ENCODE results near the gene ANXA6. TPM values are rescaled to one million over a fixed set of nuclear protein-coding genes. Genes with fewer than 3 reads are reported as not detected.

The ANXA6 gene
- total RNA-seq, 1 donor from 2014 or later = 320 TPM

GRCh38 chr5:151089726-151090125, 67.9 kb downstream of the ANXA6 start:
- H3K79me2 ChIP-seq (ENCODE audit: insufficient read depth, low read length) = no peaks in the 10 kb centered on the region
- no peaks in the 10 kb centered on the region for H4K20me1 ChIP-seq (ENCODE audit: insufficient read depth, low read length)
- H3K4me2 ChIP-seq (ENCODE audit: low read length) = no peak overlapping the region
- DNase-seq (ENCODE audit: low read depth) (no peak), FAIRE-seq (no peak)
- H3K9ac ChIP-seq (ENCODE audit: low read length) = no peak overlapping the region
- H3K4me3 ChIP-seq (ENCODE audit: insufficient read depth, low read depth, low read length) = no peak overlapping the region
- H3K9me3 ChIP-seq (ENCODE audit: insufficient read depth, low read depth, low read length) = no peaks in the 10 kb centered on the region
- H3K27me3 Mint-ChIP-seq (ENCODE audit: low read depth, unreplicated experiment) = peaks cover 3% of the 10 kb centered on the region
- no peaks in the 10 kb centered on the region for H3K36me3 Mint-ChIP-seq (ENCODE audit: low read depth, unreplicated experiment)
- TF ChIP-seq, protein P1, sequence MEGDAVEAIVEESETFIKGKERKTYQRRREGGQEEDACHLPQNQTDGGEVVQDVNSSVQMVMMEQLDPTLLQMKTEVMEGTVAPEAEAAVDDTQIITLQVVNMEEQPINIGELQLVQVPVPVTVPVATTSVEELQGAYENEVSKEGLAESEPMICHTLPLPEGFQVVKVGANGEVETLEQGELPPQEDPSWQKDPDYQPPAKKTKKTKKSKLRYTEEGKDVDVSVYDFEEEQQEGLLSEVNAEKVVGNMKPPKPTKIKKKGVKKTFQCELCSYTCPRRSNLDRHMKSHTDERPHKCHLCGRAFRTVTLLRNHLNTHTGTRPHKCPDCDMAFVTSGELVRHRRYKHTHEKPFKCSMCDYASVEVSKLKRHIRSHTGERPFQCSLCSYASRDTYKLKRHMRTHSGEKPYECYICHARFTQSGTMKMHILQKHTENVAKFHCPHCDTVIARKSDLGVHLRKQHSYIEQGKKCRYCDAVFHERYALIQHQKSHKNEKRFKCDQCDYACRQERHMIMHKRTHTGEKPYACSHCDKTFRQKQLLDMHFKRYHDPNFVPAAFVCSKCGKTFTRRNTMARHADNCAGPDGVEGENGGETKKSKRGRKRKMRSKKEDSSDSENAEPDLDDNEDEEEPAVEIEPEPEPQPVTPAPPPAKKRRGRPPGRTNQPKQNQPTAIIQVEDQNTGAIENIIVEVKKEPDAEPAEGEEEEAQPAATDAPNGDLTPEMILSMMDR (IDR thresholded peaks at IDR 0.05; ENCODE audit: insufficient read depth, low read depth, low read length) = no peak
- TF ChIP-seq EZH2 (IDR thresholded peaks at IDR 0.05; ENCODE audit: insufficient read depth, low read length) = no peak
- no peak overlapping the region for H2AFZ ChIP-seq (ENCODE audit: low read depth, low read length)
- H3K4me3 Mint-ChIP-seq (ENCODE audit: unreplicated experiment) = no peak overlapping the region
- no peak overlapping the region for H3K27ac ChIP-seq (ENCODE audit: low read depth, low read length)
- H3K4me1 Mint-ChIP-seq (ENCODE audit: low read depth, unreplicated experiment) = peaks cover 27% of the 10 kb centered on the region
- H3K27me3 ChIP-seq (ENCODE audit: insufficient read depth, low read length) = no peaks in the 10 kb centered on the region
- H3K4me1 ChIP-seq (ENCODE audit: insufficient read depth, low read length) = peaks cover 24% of the 10 kb centered on the region
- no peaks in the 10 kb centered on the region for H3K9me3 Mint-ChIP-seq (ENCODE audit: unreplicated experiment)
- H3K27ac Mint-ChIP-seq (ENCODE audit: unreplicated experiment) = no peak overlapping the region
- no peaks in the 10 kb centered on the region for H3K36me3 ChIP-seq (ENCODE audit: insufficient read depth, low read length)

DNA sequence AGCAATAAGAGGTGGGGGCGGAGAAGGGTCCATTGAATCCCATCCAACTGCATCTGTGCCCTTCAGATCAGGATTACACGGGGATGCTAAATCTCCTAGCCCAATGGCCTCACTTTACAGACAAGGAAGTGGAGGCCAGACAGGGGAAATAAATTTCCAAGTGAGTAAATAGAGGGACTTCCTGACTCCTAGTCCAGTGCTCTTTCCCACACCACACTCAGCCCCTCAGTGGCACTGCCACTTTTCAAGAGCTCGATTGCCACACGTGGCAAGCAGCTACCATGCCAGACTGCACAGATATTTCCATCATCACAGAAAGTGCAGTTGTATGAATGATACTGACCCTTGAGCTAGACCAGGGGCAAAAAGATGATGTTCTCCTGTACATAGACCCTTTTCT, 68.6 kb downstream of the ANXA6 start:
- Histone ChIP-seq H3K4me2 (ENCODE audit: low read length) (no peak overlapping the region), H3K4me3 (ENCODE audit: insufficient read depth, low read depth, low read length) (no peak overlapping the region), H3K79me2 (ENCODE audit: insufficient read depth, low read length) (no peaks in the 10 kb centered on the region), H3K9me3 (ENCODE audit: insufficient read depth, low read depth, low read length) (no peaks in the 10 kb centered on the region), H3K27me3 (ENCODE audit: insufficient read depth, low read length) (no peaks in the 10 kb centered on the region), H3K36me3 (ENCODE audit: insufficient read depth, low read length) (no peaks in the 10 kb centered on the region), H3K27ac (ENCODE audit: low read depth, low read length) (no peak overlapping the region), H2AFZ (ENCODE audit: low read depth, low read length) (no peak overlapping the region), H3K9ac (ENCODE audit: low read length) (no peak overlapping the region), H4K20me1 (ENCODE audit: insufficient read depth, low read length) (no peaks in the 10 kb centered on the region), H3K4me1 (ENCODE audit: insufficient read depth, low read length) (peaks cover 16% of the 10 kb centered on the region)
- Mint-ChIP-seq H3K9me3 (ENCODE audit: unreplicated experiment) (peaks cover 2% of the 10 kb centered on the region), H3K4me3 (ENCODE audit: unreplicated experiment) (no peak overlapping the region), H3K4me1 (ENCODE audit: low read depth, unreplicated experiment) (peaks cover 20% of the 10 kb centered on the region), H3K27me3 (ENCODE audit: low read depth, unreplicated experiment) (peaks cover 3% of the 10 kb centered on the region), H3K27ac (ENCODE audit: unreplicated experiment) (no peak overlapping the region), H3K36me3 (ENCODE audit: low read depth, unreplicated experiment) (peaks cover 2% of the 10 kb centered on the region)
- FAIRE-seq (no peak), DNase-seq (ENCODE audit: low read depth) (no peak)
- TF ChIP-seq EZH2 (IDR thresholded peaks at IDR 0.05; ENCODE audit: insufficient read depth, low read length) = no peak
- TF ChIP-seq, protein P1 (IDR thresholded peaks at IDR 0.05; ENCODE audit: insufficient read depth, low read depth, low read length) = no peak

DNA sequence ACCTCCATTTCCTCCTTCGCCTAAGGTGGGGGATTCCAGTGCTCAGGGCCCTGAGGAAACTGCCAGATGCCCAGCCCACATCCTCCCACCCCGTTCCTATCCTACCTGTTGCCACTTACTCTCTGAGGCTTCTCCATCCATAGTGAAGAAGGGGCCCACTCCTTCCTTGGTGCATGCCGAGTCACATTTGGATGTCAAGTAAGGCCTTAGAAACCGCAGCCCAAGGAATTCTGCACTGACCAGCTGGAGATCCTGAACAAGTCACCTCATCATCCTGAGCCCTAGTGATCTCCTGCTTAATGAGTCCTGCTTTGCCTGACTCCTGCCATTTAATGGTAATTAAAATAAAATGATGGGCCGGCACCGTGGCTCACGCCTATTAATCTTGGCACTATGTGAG, 70.1 kb downstream of the ANXA6 start:
- no peak overlapping the region for H2AFZ ChIP-seq (ENCODE audit: low read depth, low read length)
- TF ChIP-seq, protein P1 (IDR thresholded peaks at IDR 0.05; ENCODE audit: insufficient read depth, low read depth, low read length) = no peak
- no peak for TF ChIP-seq EZH2 (IDR thresholded peaks at IDR 0.05; ENCODE audit: insufficient read depth, low read length)
- Mint-ChIP-seq H3K4me3 (ENCODE audit: unreplicated experiment) (no peak overlapping the region), H3K36me3 (ENCODE audit: low read depth, unreplicated experiment) (peaks cover 2% of the 10 kb centered on the region), H3K27me3 (ENCODE audit: low read depth, unreplicated experiment) (peaks cover 3% of the 10 kb centered on the region), H3K27ac (ENCODE audit: unreplicated experiment) (no peak overlapping the region), H3K9me3 (ENCODE audit: unreplicated experiment) (peaks cover 2% of the 10 kb centered on the region), H3K4me1 (ENCODE audit: low read depth, unreplicated experiment) (peaks cover 10% of the 10 kb centered on the region)
- H3K79me2 ChIP-seq (ENCODE audit: insufficient read depth, low read length) = no peaks in the 10 kb centered on the region
- H3K27ac ChIP-seq (ENCODE audit: low read depth, low read length) = no peak overlapping the region
- H3K9me3 ChIP-seq (ENCODE audit: insufficient read depth, low read depth, low read length) = no peaks in the 10 kb centered on the region
- DNase-seq (ENCODE audit: low read depth) = no peak
- H4K20me1 ChIP-seq (ENCODE audit: insufficient read depth, low read length) = no peaks in the 10 kb centered on the region
- no peaks in the 10 kb centered on the region for H3K36me3 ChIP-seq (ENCODE audit: insufficient read depth, low read length)
- no peak overlapping the region for H3K4me2 ChIP-seq (ENCODE audit: low read length)
- H3K4me3 ChIP-seq (ENCODE audit: insufficient read depth, low read depth, low read length) = no peak overlapping the region
- no peak for FAIRE-seq
- no peaks in the 10 kb centered on the region for H3K27me3 ChIP-seq (ENCODE audit: insufficient read depth, low read length)
- H3K9ac ChIP-seq (ENCODE audit: low read length) = no peak overlapping the region
- H3K4me1 ChIP-seq (ENCODE audit: insufficient read depth, low read length) = peaks cover 1% of the 10 kb centered on the region
